Smooth muscle cell (in vitro differentiated cells): ENCODE measurements around the gene UGT2B15. TPM values are rescaled to one million over a fixed set of nuclear protein-coding genes. Genes with fewer than 3 reads are reported as not detected.

Experiments used
- DNase-seq: peaks from one replicate; lab custom pipeline; 2025; ENCODE audit not compliant: unreplicated experiment; lab: John Stamatoyannopoulos, UW
- H2AFZ ChIP-seq: fragments of 200-600 bp; sonication (generic); 2 replicates; pipeline ENCODE4 v1.6.0; 2016; ENCODE audit warnings: antibody characterized with exemption, low read depth, mild to moderate bottlenecking
- H3F3A ChIP-seq: fragments of 200-600 bp; sonication (generic); 2 replicates; pipeline ENCODE4 v1.6.0; 2017; ENCODE audit warnings: antibody characterized with exemption, low read depth
- H3K27ac ChIP-seq: fragments of 200-600 bp; sonication (generic); 2 replicates; pipeline ENCODE4 v1.5.1; 2016; ENCODE audit warnings: low read depth, mild to moderate bottlenecking
- H3K27me3 ChIP-seq: fragments of 200-600 bp; sonication (generic); 2 replicates; pipeline ENCODE4 v1.6.1; 2016; ENCODE audit warnings: low read depth, mild to moderate bottlenecking
- H3K36me3 ChIP-seq: fragments of 200-600 bp; sonication (generic); 2 replicates; pipeline ENCODE4 v1.5.1; 2016; ENCODE audit warnings: low read depth
- H3K4me1 ChIP-seq: fragments of 200-600 bp; sonication (generic); 2 replicates; pipeline ENCODE4 v1.5.1; 2016; ENCODE audit warnings: low read depth
- H3K4me2 ChIP-seq: fragments of 200-600 bp; sonication (generic); 2 replicates; pipeline ENCODE4 v1.6.0; 2016; ENCODE audit warnings: mild to moderate bottlenecking
- H3K4me3 ChIP-seq: fragments of 200-600 bp; sonication (generic); 2 replicates; pipeline ENCODE4 v1.5.1; 2016; ENCODE audit warnings: mild to moderate bottlenecking
- H3K79me2 ChIP-seq: fragments of 200-600 bp; sonication (generic); 2 replicates; pipeline ENCODE4 v1.6.0; 2016; ENCODE audit warnings: low read depth, mild to moderate bottlenecking
- H3K9ac ChIP-seq: fragments of 200-600 bp; sonication (generic); 2 replicates; pipeline ENCODE4 v1.6.0; 2016; ENCODE audit warnings: low read depth
- H3K9me3 ChIP-seq: fragments of 200-600 bp; sonication (generic); replicated peaks from 2 replicates; pipeline ENCODE4 v1.5.1; 2016; ENCODE audit warnings: low read depth
- H4K20me1 ChIP-seq: fragments of 200-600 bp; sonication (generic); 2 replicates; pipeline ENCODE4 v1.6.0; 2016; ENCODE audit warnings: low read depth
- CTCF ChIP-seq: fragments of 200-600 bp; sonication (generic); IDR thresholded peaks from 2 replicates; pipeline ENCODE4 v1.5.1; 2017; ENCODE audit warnings: borderline replicate concordance, mild to moderate bottlenecking, antibody characterized with exemption; ENCODE audit not compliant: insufficient read depth, poor library complexity, severe bottlenecking
- WGBS: methylation state at CpG from one replicate; pipeline ENCODE4 v1.1.7; 2016; ENCODE audit warnings: low lambda C conversion rate; 5-methylcytosine and 5-hydroxymethylcytosine counted together
- polyA plus RNA-seq: library from polyadenylated mRNA; unstranded; fragments of >200 nt; fragmentation: Nextera tagmentation; extraction: Ambion mirVana; gene quantifications from 2 replicates; pipeline ENCODE4 v1.2.1, GENCODE V29; 2016
- total RNA-seq: library from RNA; depleted of rRNA; stranded (reverse); fragments of >200 nt; gene quantifications from 2 replicates; pipeline ENCODE4 v1.2.3, GENCODE V29; 2014

UGT2B15 gene
- total and polyA plus RNA-seq, 2 experiments from 2014 or later = not detected

- Histone ChIP-seq H4K20me1 (no peaks in the 10 kb centered on the region), H3K4me3 (no peak overlapping the region), H3K79me2 (no peaks in the 10 kb centered on the region), H3K36me3 (no peaks in the 10 kb centered on the region), H3K9ac (no peak overlapping the region), H3K9me3 (no peaks in the 10 kb centered on the region), H3K4me2 (no peak overlapping the region), H2AFZ (no peak overlapping the region), H3K4me1 (no peaks in the 10 kb centered on the region), H3K27me3 (no peaks in the 10 kb centered on the region), H3F3A (no peaks in the 10 kb centered on the region), H3K27ac (no peak overlapping the region)
- DNase-seq = no peak
- no peak for TF ChIP-seq CTCF
Measured at GRCh38 chr4:68617003-68617698, 53.3 kb downstream of the UGT2B15 start.

GRCh38 chr4:68615699-68616422 is 54.6 kb downstream of the UGT2B15 start:
- no peaks in the 10 kb centered on the region for H3K79me2 ChIP-seq
- no peaks in the 10 kb centered on the region for H3F3A ChIP-seq
- no peak overlapping the region for H3K4me3 ChIP-seq
- H3K27ac ChIP-seq = no peak overlapping the region
- 94% methylated on average over 11 of the region's 11 CpGs for WGBS
- DNase-seq = no peak
- no peaks in the 10 kb centered on the region for H3K27me3 ChIP-seq
- no peaks in the 10 kb centered on the region for H3K9me3 ChIP-seq
- H2AFZ ChIP-seq = no peak overlapping the region
- H3K9ac ChIP-seq = no peak overlapping the region
- H3K4me1 ChIP-seq = no peaks in the 10 kb centered on the region
- no peak for TF ChIP-seq CTCF
- H3K4me2 ChIP-seq = no peak overlapping the region
- H3K36me3 ChIP-seq = no peaks in the 10 kb centered on the region
- no peaks in the 10 kb centered on the region for H4K20me1 ChIP-seq

- no peak overlapping the region for H3K9ac ChIP-seq
- no peaks in the 10 kb centered on the region for H3K4me1 ChIP-seq
- no peaks in the 10 kb centered on the region for H4K20me1 ChIP-seq
- no peaks in the 10 kb centered on the region for H3K27me3 ChIP-seq
- H3K27ac ChIP-seq = no peak overlapping the region
- no peaks in the 10 kb centered on the region for H3K36me3 ChIP-seq
- no peak overlapping the region for H3K4me3 ChIP-seq
- H2AFZ ChIP-seq = no peak overlapping the region
- WGBS = 71% methylated on average over 1 of the region's 1 CpG
- DNase-seq = no peak
- no peak overlapping the region for H3K4me2 ChIP-seq
- no peaks in the 10 kb centered on the region for H3K79me2 ChIP-seq
- no peaks in the 10 kb centered on the region for H3F3A ChIP-seq
- no peak for TF ChIP-seq CTCF
- H3K9me3 ChIP-seq = no peaks in the 10 kb centered on the region
Measured at GRCh38 chr4:68613752-68614151, 56.7 kb downstream of the UGT2B15 start.
